ENCODE results near the gene CRLF3. TPM values are rescaled to one million over a fixed set of nuclear protein-coding genes. Genes with fewer than 3 reads are reported as not detected.

CRLF3 gene
- polyA plus RNA-seq, 1 experiment: 5.5 TPM

DNA sequence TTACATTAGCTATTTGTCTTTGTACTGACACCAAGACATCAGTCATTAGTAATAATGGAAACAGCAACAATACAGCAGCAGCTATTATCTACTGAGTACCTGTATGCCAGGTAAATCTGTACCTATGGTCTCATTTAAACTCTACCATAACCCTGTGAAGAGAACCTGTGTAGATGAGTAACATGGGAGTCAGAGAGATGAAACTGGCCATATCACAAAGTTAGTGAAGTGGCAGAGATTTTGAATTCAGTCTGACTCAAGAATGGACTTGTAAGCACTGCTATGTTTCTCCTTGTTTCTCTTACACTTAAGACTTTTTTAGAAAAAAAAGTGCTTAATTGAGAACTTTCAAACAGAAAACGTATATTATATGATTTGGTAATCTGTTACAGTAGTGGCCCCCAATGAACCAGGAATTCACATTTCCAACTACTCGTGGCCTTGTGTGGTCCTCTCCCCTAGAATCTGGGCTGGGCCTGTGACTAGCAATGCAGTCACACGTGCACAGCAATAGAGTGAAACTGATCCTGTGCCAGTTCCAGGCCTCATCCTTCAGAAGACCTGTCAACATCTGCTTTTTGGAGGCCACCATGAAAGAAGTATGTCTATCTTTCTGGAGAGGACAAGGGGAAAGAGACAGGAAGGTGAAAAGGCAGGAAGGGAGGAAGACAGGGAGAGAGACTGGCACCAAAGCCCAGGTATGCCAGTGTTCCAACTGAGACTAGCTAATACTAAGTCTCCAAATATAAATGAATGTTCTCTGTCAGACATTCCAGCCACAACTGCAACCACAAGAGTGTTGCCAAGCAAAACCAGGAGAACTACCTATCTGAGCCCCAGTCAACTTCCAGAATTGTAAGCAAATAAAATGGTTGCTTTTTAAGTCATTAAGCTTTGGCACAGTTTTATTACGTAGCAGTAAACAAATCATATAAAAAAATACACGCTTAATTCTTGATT lies 12.0 kb downstream of the CRLF3 start:
- TF ChIP-seq CTCF (IDR thresholded peaks at IDR 0.05; ENCODE audit: insufficient read depth, low read depth, low read length): no peak
- no peak overlapping the region for H3K4me3 ChIP-seq (ENCODE audit: low read depth, low read length)
- H3K36me3 ChIP-seq (ENCODE audit: control insufficient read depth, insufficient read depth, low read length): no peaks in the 10 kb centered on the region
- ChIA-PET POLR2A (no interaction called here), CTCF (interaction anchor here (1.0 kb wide), 1 partner anchor 10 kb away, joined by 3 read pairs; no protein-coding TSS in a partner anchor)
- DNase-seq (ENCODE audit: low read depth): no peak
- no peaks in the 10 kb centered on the region for H3K27me3 ChIP-seq (ENCODE audit: control insufficient read depth, insufficient read depth, low read length)

GRCh38 chr17:30809867-30810266 lies 14.6 kb downstream of the CRLF3 start:
- no peak for DNase-seq (ENCODE audit: low read depth)
- Histone ChIP-seq H3K36me3 (ENCODE audit: control insufficient read depth, insufficient read depth, low read length) (no peaks in the 10 kb centered on the region), H3K4me3 (ENCODE audit: low read depth, low read length) (no peak overlapping the region), H3K27me3 (ENCODE audit: control insufficient read depth, insufficient read depth, low read length) (no peaks in the 10 kb centered on the region)
- ChIA-PET POLR2A (no interaction called here), CTCF (interaction anchor here (1.0 kb wide), 1 partner anchor 14 kb away, joined by 3 read pairs; no protein-coding TSS in a partner anchor)
- TF ChIP-seq CTCF (IDR thresholded peaks at IDR 0.05; ENCODE audit: insufficient read depth, low read depth, low read length): no peak

DNA sequence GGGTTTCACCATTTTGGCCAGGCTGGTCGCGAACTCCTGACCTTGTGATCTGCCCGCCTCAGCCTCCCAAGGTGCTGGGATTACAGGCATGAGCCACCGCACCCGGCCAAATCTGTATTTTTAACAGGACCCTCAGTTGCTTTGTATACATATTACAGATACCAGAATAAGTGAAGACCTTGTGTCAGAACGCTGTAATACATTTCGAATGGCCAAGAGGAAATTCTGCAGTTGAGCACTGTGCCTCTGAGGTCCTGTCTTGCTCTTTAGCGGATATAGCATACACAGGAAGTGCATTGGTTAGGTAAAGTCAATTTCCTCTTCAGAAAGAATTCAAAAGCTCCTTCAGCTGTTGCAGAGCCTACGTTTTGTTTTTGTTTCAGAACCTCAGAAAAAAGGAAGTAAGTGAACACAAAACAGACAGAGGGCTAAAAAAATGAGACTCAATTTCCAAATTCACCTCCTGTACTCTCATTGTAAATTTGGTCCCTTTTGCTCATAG lies 15.7 kb downstream of the CRLF3 start:
- DNase-seq (ENCODE audit: low read depth): no peak
- Histone ChIP-seq H3K36me3 (ENCODE audit: control insufficient read depth, insufficient read depth, low read length) (no peaks in the 10 kb centered on the region), H3K4me3 (ENCODE audit: low read depth, low read length) (no peak overlapping the region), H3K27me3 (ENCODE audit: control insufficient read depth, insufficient read depth, low read length) (no peaks in the 10 kb centered on the region)
- ChIA-PET POLR2A (no interaction called here), CTCF (no interaction called here)
- TF ChIP-seq CTCF (IDR thresholded peaks at IDR 0.05; ENCODE audit: insufficient read depth, low read depth, low read length): no peak

GRCh38 chr17:30807896-30808295 lies 16.6 kb downstream of the CRLF3 start:
- Histone ChIP-seq H3K27me3 (ENCODE audit: control insufficient read depth, insufficient read depth, low read length) (no peaks in the 10 kb centered on the region), H3K36me3 (ENCODE audit: control insufficient read depth, insufficient read depth, low read length) (peaks cover 1% of the 10 kb centered on the region; the same call in 1 of the 2 replicates), H3K4me3 (ENCODE audit: low read depth, low read length) (no peak overlapping the region)
- ChIA-PET POLR2A (no interaction called here), CTCF (no interaction called here)
- TF ChIP-seq CTCF (IDR thresholded peaks at IDR 0.05; ENCODE audit: insufficient read depth, low read depth, low read length): no peak
- DNase-seq (ENCODE audit: low read depth): no peak

DNA sequence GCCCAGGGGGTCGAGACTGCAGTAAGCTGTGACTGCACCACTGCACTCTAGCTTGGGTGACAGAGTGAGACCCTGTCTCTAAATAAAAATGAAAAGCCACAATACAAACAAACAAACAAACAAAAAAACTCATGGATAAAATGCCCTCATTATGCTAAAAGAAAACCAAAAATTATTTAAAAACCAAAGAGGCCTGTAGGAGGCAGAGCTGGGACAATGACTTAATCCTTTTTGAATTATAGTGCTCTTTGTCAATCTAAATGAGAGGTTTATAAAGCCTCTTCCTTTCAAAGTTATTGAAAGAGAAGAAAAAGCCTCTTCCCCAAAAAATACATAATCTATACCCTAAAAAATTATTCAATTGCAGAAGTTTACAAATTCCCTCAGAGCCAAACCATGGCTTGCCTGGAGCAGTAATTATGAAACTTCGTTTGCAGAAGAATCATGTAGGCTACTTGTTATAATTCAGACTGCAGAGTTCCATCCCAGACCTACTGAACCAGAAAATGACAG lies 18.5 kb downstream of the CRLF3 start:
- no peak for DNase-seq (ENCODE audit: low read depth)
- Histone ChIP-seq H3K36me3 (ENCODE audit: control insufficient read depth, insufficient read depth, low read length) (peaks cover 1% of the 10 kb centered on the region; the same call in 1 of the 2 replicates), H3K4me3 (ENCODE audit: low read depth, low read length) (no peak overlapping the region), H3K27me3 (ENCODE audit: control insufficient read depth, insufficient read depth, low read length) (no peaks in the 10 kb centered on the region)
- ChIA-PET POLR2A (no interaction called here), CTCF (interaction anchor here (1.0 kb wide), 1 partner anchor 16 kb away, joined by 4 read pairs; no protein-coding TSS in a partner anchor)
- TF ChIP-seq CTCF (IDR thresholded peaks at IDR 0.05; ENCODE audit: insufficient read depth, low read depth, low read length): peak; percentile 19; the same call in 1 of the 2 replicates
